ENCODE data around the gene OR4C16.

The OR4C16 gene, protein sequence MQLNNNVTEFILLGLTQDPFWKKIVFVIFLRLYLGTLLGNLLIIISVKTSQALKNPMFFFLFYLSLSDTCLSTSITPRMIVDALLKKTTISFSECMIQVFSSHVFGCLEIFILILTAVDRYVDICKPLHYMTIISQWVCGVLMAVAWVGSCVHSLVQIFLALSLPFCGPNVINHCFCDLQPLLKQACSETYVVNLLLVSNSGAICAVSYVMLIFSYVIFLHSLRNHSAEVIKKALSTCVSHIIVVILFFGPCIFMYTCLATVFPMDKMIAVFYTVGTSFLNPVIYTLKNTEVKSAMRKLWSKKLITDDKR

GRCh38 chr11:55571828-55572227, at the start of gene OR4C16:
OR4C16 (plus strand) TSS chr11:55572128; CDS start chr11:55572128, 0 bp downstream.
- DNase-seq: no peak

- DNase-seq: no peak
Measured at GRCh38 chr11:55554169-55554568, 17.8 kb upstream of the OR4C16 start, which contains the start of gene OR4C15. OR4C15 (plus strand) TSS chr11:55554469; CDS start chr11:55554469, 0 bp downstream.

DNA sequence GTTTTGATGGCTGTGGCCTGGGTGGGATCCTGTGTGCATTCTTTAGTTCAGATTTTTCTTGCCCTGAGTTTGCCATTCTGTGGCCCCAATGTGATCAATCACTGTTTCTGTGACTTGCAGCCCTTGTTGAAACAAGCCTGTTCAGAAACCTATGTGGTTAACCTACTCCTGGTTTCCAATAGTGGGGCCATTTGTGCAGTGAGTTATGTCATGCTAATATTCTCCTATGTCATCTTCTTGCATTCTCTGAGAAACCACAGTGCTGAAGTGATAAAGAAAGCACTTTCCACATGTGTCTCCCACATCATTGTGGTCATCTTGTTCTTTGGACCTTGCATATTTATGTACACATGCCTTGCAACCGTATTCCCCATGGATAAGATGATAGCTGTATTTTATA, 620 bp downstream of the OR4C16 start:
- DNase-seq: no peak

- no peak for DNase-seq
Measured at GRCh38 chr11:55607545-55607944, 35.6 kb downstream of the OR4C16 start, which contains the start of gene OR4C11. OR4C11 (minus strand) TSS chr11:55607645; CDS start chr11:55604373, 3,272 bp downstream.

Measured in KG1 (cell line).